IMR-90 (cell line): ENCODE measurements around the gene SPESP1.

ENCODE experiments used
- CTCF ChIP-seq: conservative IDR thresholded peaks from 2 replicates; pipeline ENCODE4 v1.5.1; 2012; ENCODE audit warnings: mild to moderate bottlenecking, low read depth, low read length, improper control_type of control experiment
- POLR2A ChIP-seq: IDR thresholded peaks from 2 replicates; pipeline ENCODE4 v1.6.1; 2012; ENCODE audit warnings: mild to moderate bottlenecking, low read depth, low read length

- TF ChIP-seq CTCF (no peak), POLR2A (no peak)
These were observed 59.4 kb downstream of the SPESP1 start for GRCh38 chr15:68989541-68990230.
